OCI-LY3 (cell line): ENCODE data around the gene JAG2.

Source experiments
- EZH2phosphoT487 ChIP-seq: fragments of 200-600 bp; shearing (Covaris generic); IDR thresholded peaks from 2 replicates; pipeline ENCODE4 v1.6.1; 2018; ENCODE audit warnings: antibody characterized with exemption, mixed run types, low read depth
- TF ChIP-seq, protein P1 (sequence below): fragments of 200-600, 300-600 bp; sonication (generic); IDR thresholded peaks from 2 replicates; pipeline ENCODE4 v1.5.1; 2014; ENCODE audit warnings: antibody characterized with exemption, low read length, low read depth

- TF ChIP-seq, protein P1, sequence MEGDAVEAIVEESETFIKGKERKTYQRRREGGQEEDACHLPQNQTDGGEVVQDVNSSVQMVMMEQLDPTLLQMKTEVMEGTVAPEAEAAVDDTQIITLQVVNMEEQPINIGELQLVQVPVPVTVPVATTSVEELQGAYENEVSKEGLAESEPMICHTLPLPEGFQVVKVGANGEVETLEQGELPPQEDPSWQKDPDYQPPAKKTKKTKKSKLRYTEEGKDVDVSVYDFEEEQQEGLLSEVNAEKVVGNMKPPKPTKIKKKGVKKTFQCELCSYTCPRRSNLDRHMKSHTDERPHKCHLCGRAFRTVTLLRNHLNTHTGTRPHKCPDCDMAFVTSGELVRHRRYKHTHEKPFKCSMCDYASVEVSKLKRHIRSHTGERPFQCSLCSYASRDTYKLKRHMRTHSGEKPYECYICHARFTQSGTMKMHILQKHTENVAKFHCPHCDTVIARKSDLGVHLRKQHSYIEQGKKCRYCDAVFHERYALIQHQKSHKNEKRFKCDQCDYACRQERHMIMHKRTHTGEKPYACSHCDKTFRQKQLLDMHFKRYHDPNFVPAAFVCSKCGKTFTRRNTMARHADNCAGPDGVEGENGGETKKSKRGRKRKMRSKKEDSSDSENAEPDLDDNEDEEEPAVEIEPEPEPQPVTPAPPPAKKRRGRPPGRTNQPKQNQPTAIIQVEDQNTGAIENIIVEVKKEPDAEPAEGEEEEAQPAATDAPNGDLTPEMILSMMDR = no peak
- TF ChIP-seq EZH2phosphoT487 = no peak
Observed at GRCh38 chr14:105180592-105181548, 12.3 kb upstream of the JAG2 start, which contains the start of gene NUDT14.
